GM13977 (cell line): Measurements from ENCODE around the gene WDFY2.

Source experiments
- DNase-seq: peaks from one replicate; pipeline ENCODE4 v3.0.0; 2012; ENCODE audit warnings: low spot score
- CTCF ChIP-seq: IDR thresholded peaks from 2 replicates; pipeline ENCODE4 v1.5.1; 2012; ENCODE audit warnings: mild to moderate bottlenecking, control low read depth; ENCODE audit not compliant: insufficient read depth; ENCODE audit errors: extremely low read depth, missing control alignments
- in situ Hi-C: fragments of 300-500 bp; cut with MboI; formaldehyde crosslinking; loops from one replicate; pipeline ENCODE4 v1.12.0; 2022; ENCODE audit warnings: low sequenced_read_pairs, low pct_unique_long_range_greater_than_20kb, mixed read lengths, inconsistent platforms; ENCODE audit not compliant: unreplicated experiment

WDFY2 gene

GRCh38 chr13:51811920-51812451 lies 227.7 kb downstream of the WDFY2 start:
- no peak for DNase-seq
- TF ChIP-seq CTCF = no peak
- in situ Hi-C loops = loop anchor here (25.0 kb wide), 2 partner anchors 325 to 675 kb away; partner anchors contain the start of gene NEK5

GRCh38 chr13:51814071-51814470 lies 229.8 kb downstream of the WDFY2 start:
- in situ Hi-C loops = loop anchor here (25.0 kb wide), 2 partner anchors 323 to 677 kb away; partner anchors contain the start of gene NEK5
- DNase-seq = no peak
- no peak for TF ChIP-seq CTCF

- DNase-seq = peak; percentile 76
- in situ Hi-C loops = loop anchor here (25.0 kb wide), 2 partner anchors 322 to 678 kb away; partner anchors contain the start of gene NEK5
- TF ChIP-seq CTCF = peak; percentile 83
Measured at GRCh38 chr13:51814825-51815650, 230.8 kb downstream of the WDFY2 start.

GRCh38 chr13:51815848-51816247 lies 231.6 kb downstream of the WDFY2 start:
- in situ Hi-C loops = loop anchor here (25.0 kb wide), 2 partner anchors 321 to 679 kb away; partner anchors contain the start of gene NEK5
- TF ChIP-seq CTCF = no peak
- DNase-seq = no peak

- in situ Hi-C loops = loop anchor here (25.0 kb wide), 2 partner anchors 321 to 679 kb away; partner anchors contain the start of gene NEK5
- no peak for DNase-seq
- TF ChIP-seq CTCF = no peak
Measured at GRCh38 chr13:51816604-51817249, 232.5 kb downstream of the WDFY2 start.
